GM12891 (cell line): Measurements from ENCODE around the gene OR13F1.

Experiments
- DNase-seq: peaks from one replicate; pipeline ENCODE4 v3.0.0; 2011; ENCODE audit warnings: low spot score; ENCODE audit not compliant: insufficient read length
- FAIRE-seq: peaks from 2 replicates; lab custom pipeline; 2011; peaks lifted over from hg19 to GRCh38; lab: Jason Lieb, UNC
- PAX5 ChIP-seq: IDR thresholded peaks from 2 replicates; pipeline ENCODE4 v1.6.1; 2011; ENCODE audit warnings: low read length, moderate library complexity, mild to moderate bottlenecking; ENCODE audit not compliant: insufficient read depth, severe bottlenecking
- POLR2A ChIP-seq: IDR thresholded peaks from 2 replicates; pipeline ENCODE4 v1.6.1; 2011; ENCODE audit warnings: low read depth, low read length, control low read depth
- POLR2AphosphoS5 ChIP-seq: IDR thresholded peaks from 2 replicates; pipeline ENCODE4 v1.6.1; 2011; ENCODE audit warnings: low read depth, low read length, control low read depth
- POU2F2 ChIP-seq: IDR thresholded peaks from 2 replicates; pipeline ENCODE4 v1.6.1; 2011; ENCODE audit warnings: low read depth, mild to moderate bottlenecking, control low read depth, low read length, moderate library complexity
- SPI1 ChIP-seq: IDR thresholded peaks from 2 replicates; pipeline ENCODE4 v1.6.1; 2011; ENCODE audit warnings: low read depth, low read length, control low read depth
- TAF1 ChIP-seq: IDR thresholded peaks from 2 replicates; pipeline ENCODE4 v1.6.1; 2011; ENCODE audit warnings: low read depth, low read length, control low read depth

OR13F1 gene

GRCh38 chr9:104527109-104527508 is 23.0 kb downstream of the OR13F1 start, which contains the start of gene OR13C4:
Gene OR13C4 (minus strand): TSS chr9:104527209. CDS start chr9:104527209, 0 bp downstream.
- no peak for DNase-seq
- no peak for TF ChIP-seq POLR2A
- TF ChIP-seq PAX5 = no peak
- TF ChIP-seq TAF1 = no peak
- TF ChIP-seq POLR2AphosphoS5 = no peak
- TF ChIP-seq POU2F2 = no peak
- no peak for TF ChIP-seq SPI1
- FAIRE-seq = no peak

GRCh38 chr9:104536756-104537155 is 32.7 kb downstream of the OR13F1 start, which contains the start of gene OR13C3:
Gene OR13C3 (minus strand): TSS chr9:104536856. CDS start chr9:104536723, 133 bp downstream.
- no peak for DNase-seq
- no peak for FAIRE-seq
- TF ChIP-seq POLR2AphosphoS5 (no peak), POU2F2 (no peak), SPI1 (no peak), TAF1 (no peak), PAX5 (no peak), POLR2A (no peak)

- TF ChIP-seq PAX5 = no peak
- no peak for TF ChIP-seq SPI1
- TF ChIP-seq POLR2AphosphoS5 = no peak
- no peak for TF ChIP-seq POLR2A
- no peak for TF ChIP-seq POU2F2
- no peak for TF ChIP-seq TAF1
- DNase-seq (no peak), FAIRE-seq (no peak)
These were observed 35.2 kb downstream of the OR13F1 start for GRCh38 chr9:104539275-104539674.

GRCh38 chr9:104544644-104545043 is 40.6 kb downstream of the OR13F1 start:
- FAIRE-seq (no peak), DNase-seq (no peak)
- TF ChIP-seq POLR2AphosphoS5 (no peak), POLR2A (no peak), PAX5 (no peak), TAF1 (no peak), SPI1 (no peak)

- FAIRE-seq = no peak
- no peak for DNase-seq
- no peak for TF ChIP-seq TAF1
- TF ChIP-seq PAX5 = no peak
- no peak for TF ChIP-seq SPI1
- no peak for TF ChIP-seq POLR2A
- no peak for TF ChIP-seq POU2F2
- TF ChIP-seq POLR2AphosphoS5 = no peak
These were observed 49.2 kb downstream of the OR13F1 start for GRCh38 chr9:104553261-104553660.
